Left renal pelvis (tissue), 4 donors: ENCODE results near the gene ARHGEF37. TPM values are rescaled to one million over a fixed set of nuclear protein-coding genes. Genes with fewer than 3 reads are reported as not detected.
"Not testable (repeated sequence)": the region's sequence is repeated elsewhere in the genome, so short reads cannot be mapped to it uniquely, and the experiment has no call there.

Experiments used
- DNase-seq, 4 donors: peaks; one replicate each; pipeline ENCODE4 v3.0.0-alpha.2; 2013; ENCODE audit warnings: low read depth in 4 of 4, low spot score in 3 of 4
- polyA plus RNA-seq, 4 donors: library from polyadenylated mRNA; unstranded; fragments of 120-200 nt; gene quantifications; one replicate each; pipeline ENCODE4 v1.2.1, GENCODE V29; 2013; ENCODE audit not compliant: insufficient read length in 4 of 4

ARHGEF37 gene, protein sequence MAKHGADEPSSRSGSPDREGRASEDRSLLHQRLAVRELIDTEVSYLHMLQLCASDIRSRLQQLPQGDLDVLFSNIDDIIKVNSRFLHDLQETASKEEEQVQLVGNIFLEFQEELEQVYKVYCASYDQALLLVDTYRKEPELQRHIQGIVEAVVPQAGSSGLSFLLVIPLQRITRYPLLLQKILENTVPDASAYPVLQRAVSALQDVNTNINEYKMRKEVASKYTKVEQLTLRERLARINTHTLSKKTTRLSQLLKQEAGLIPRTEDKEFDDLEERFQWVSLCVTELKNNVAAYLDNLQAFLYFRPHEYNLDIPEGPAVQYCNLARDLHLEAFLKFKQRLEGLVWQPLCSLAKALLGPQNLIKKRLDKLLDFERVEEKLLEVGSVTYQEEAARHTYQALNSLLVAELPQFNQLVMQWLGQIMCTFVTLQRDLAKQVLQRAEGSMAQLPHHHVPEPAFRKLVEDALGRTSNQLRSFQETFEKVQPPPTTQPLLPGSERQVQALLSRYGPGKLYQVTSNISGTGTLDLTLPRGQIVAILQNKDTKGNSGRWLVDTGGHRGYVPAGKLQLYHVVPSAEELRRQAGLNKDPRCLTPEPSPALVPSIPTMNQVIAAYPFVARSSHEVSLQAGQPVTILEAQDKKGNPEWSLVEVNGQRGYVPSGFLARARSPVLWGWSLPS
- polyA plus RNA-seq: 1 to 10 TPM; 5.4 to 6.8 (median 5.9) TPM

DNA sequence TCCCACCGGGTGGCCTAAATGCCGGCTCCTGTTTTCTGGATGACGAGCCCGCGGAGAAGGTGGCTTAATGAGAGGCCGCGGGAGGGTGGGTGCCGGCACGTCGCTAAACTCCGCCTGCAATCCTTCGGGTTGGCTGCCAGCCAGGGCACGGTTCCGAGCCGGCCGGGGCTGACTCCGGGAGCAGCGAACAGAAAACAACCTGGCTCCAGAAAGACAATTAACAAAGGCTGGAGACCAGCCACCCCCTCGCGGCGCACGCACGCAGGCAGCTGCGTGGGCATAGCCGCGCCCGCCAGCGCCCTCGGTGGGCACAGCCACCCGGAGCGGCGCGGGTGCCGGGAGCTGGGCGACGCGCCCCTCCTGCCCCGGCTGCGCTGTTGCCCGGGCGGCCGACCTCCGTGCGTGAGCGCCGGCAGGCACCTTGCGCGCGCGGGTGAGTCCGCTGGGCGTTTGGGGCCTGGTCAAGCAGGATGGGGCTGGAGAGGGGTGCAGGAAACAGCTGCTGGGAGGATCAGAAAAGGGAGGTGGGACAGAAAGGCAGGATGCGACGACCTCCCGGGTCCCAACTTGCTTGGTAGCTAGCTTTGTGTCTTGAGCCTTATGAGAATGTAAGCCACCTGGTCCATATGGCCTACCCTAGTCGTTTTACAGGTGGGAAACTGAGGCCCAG lies at the start of gene ARHGEF37:
Gene ARHGEF37 (plus strand): TSS at position 307 of the 670 bp plus-strand sequence. CDS start 16,272 bp downstream, outside the sequence.
- DNase-seq: peak in 1 of 4 donors; percentile 48

DNA sequence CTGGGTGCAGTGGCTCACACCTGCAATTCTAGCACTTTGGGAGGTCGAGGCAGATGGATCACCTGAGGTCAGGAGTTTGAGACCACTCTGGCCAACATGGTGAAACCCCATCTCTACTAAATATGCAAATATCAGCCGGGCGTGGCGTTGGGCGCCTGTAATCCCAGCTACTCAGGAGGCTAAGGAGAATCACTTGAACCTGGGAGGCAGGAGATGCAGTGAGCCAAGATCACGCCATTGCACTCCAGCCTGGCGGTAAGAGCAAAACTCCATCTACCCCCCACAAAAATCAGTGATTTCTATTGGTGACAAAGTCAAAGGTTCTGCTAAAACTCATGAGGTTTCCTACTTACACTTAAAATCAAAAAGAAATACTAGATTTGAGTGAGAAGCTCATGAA lies 48.9 kb upstream of the ARHGEF37 start:
- no peak for DNase-seq

DNA sequence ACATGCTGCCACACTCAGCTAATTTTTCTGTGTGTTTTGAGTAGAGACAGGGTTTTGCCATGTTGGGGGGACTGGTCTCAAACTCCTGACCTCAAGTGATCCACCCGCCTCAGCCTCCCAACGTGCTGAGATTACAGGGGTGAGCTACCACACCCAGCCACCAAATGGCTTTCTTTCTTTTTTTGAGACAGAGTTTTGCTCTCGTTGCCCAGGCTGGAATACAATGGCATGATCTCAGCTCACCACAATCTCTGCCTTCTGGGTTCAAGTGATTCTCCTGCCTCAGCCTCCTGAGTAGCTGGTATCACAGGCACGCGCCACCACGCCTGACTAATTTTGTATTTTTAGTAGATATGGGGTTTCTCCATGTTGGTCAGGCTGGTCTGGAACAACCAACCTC lies 45.5 kb upstream of the ARHGEF37 start:
- not testable (repeated sequence) for DNase-seq

DNA sequence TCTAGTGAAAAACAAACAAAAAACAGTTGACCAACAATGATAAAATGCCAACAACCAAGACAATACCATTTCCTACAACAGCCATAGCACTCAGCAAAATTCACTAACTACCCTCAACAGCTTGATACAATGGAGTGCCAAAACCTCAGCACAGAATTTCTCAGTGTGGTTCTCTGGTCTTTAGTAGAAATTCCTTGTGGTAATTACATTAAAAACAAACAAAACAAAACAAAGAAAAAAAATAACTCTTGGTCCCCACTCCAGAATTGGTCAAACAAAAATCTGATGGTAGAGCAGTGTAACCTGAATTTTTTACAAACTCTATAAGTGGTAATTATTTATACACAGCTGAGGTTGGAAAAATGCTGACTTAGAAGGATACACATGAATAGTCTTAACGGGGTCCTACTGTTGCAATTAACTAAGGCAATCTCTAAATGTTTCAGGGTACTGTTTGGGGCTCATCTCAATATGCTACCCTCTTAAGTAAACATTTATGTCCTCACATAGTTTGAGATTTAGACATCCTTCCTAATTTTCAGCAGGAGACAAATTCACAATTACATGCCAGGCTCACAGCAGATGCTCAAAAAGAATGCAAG lies 43.8 kb upstream of the ARHGEF37 start:
- no peak for DNase-seq

DNA sequence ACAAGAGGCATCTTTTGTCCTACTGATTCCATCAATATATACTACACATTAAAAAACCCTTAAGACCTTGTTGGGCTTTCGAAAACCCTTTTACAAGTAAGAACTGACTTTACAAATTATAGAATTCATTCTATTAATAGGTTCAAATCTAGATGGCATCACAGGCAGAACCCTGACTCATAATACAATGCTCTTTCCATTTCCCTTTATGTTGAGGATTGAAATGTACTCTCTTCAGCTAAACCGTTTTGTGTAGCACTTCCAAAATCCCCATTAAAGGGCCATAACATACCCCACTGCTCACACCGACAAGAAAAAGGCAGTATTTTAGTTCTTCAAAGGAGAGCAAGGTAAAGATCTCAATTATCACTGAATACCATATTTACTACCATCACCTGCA lies 41.2 kb upstream of the ARHGEF37 start:
- DNase-seq: no peak

DNA sequence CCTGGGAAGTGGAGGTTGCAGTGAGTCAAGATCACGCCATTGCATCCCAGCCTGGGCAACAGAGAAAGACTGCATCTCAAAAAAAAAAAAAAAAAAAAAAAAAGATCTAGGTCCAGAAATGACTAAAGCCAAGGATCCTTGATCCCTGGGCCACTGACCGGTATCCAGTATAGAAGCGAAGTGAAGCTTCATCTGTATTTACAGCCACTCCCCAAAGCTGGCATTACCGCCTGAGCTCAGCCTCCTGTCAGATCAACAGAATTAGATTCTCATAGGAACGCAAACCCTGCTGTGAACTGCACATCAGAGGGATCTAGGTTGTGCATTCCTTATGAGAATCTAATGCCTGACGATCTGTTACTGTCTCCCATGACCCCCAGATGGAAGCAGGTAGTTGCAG lies 39.4 kb upstream of the ARHGEF37 start:
- DNase-seq: no peak

DNA sequence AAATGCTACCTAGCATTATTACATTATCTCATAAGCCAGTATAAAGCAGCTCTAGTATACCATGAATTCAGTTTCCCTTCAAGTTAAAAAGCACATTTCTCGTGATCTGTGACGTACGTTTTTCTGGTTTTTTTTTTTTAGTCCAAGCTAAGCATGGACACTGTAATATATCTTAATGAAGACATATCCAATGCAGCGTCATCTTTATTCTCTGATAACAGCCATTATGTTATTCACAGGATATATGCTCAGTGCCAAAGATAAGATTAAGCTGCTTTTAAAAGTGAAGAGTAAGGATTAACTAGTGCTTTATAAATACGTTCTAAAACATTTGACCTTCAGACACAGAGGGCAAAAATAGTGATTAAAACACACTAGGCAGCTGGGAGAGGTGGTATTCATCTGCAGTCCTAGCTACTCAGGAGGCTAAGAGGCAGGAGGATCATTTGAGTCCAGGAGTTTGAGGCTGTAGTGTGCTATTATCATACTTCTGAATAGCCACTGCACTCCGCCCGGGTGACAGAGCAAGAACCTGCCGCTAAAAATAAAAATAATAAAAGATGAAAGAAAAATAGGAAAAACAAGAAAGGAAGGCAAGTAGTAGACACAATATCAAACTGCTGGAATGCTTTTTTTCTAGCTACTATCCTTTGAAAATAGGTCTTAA lies 37.8 kb upstream of the ARHGEF37 start:
- no peak for DNase-seq

DNA sequence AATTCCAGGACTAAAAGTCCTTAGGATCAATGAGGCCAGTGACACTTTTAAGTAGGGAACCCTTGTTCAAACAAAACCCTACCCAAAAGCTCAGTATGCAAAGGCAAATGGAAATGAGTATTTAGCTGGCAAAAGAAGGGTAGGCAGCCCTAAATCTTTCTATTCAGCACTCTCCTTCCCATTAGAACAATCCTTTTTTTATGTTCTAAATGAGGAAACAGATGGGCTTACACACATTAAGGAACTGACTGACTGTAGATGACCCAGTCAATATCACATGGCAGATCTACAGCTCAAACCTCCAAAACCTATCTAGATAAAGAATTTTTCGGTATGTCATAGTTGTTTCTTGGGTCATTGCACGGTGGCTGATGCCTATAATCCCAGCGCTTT lies 37.3 kb upstream of the ARHGEF37 start:
- no peak for DNase-seq

DNA sequence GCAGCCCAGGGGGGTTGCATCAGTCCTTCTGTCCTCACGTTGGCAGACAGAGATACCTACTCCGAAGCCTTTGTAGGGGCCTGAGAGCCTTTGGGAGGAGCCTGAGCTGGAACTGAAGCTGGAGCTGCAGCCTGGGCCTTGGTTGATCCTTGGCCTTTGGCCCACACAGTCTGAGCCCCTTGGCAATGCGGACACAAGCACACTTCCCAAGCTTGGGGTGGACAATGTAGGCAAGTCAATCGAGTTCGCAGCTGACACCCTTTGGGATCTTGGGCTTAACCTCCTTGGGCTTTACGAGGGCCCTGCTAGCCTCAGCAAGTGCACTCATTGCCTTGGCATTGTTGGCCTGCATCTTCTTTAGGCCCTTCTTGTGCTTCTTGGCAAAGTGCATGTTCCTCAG lies 36.0 kb upstream of the ARHGEF37 start:
- DNase-seq: no peak

DNA sequence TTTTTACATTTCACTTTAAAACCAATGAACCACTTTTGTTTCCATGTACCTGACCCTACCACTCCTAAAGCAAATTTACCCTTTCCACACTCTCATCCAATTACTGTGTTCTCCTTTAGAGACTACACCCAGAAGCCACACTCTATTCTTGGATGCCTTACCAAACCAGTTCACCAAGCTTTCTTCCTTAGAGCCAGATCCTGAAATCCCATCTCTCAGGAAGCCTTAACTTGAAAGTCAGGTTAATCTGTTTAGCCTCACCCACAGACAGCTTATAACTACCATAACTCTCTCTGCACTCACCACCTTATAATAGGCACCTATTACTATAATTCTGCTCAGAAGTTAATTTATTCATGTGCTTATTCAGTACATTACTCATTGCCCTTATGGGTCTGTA lies 34.3 kb upstream of the ARHGEF37 start:
- no peak for DNase-seq

DNA sequence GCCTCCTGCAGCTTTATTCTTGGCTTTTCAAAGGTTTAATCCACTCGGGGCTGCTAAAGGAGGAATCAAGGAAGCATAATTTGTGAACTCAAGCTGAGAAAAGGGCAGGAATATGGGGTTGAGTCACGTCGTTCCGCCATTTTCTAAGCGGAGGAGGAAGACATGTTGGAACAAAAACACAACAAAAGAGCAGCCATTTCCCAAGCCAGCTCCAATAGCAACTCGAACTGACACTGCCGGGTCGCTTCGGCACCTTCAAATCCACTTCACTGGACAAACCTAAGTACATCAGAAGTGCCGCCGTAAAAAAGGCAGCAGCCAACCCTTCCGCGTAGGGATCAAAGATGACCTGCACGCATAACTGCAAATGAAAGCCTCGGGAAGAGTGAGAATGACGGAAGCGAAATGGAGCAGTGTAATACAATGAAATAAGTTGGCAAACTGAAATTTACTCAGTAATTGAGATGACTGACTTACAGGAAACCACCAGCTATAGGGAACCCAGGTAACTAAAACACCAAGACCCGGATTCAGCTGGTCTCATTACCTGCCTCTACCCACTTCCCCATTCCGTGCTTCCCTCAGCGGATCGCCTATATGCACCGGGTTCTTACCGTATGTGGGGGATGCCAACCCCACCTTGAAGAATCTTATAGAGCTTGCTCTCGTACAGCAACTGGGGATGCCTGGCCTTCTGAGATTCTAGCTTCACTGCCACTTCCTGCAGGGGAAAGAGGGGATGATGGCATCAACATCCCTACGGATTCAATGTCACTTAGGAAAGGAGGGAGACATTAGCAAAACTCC lies 31.6 kb upstream of the ARHGEF37 start:
- DNase-seq: no peak

DNA sequence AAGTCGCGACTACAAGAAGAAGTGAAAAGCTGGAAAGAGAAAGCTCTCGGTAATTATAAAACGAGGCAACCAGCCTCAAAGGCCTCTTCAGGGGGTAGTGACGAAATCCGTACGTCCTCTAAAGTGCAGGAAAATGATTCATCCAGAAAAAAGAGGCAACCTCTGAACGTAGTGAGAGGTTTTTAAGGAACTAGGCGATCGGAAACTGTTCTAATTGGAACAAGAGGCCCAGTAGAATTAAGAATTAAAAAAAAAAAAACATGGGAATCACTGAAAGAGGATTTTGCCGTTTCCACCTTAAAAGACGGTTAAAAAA lies 31.1 kb upstream of the ARHGEF37 start:
- DNase-seq: no peak

DNA sequence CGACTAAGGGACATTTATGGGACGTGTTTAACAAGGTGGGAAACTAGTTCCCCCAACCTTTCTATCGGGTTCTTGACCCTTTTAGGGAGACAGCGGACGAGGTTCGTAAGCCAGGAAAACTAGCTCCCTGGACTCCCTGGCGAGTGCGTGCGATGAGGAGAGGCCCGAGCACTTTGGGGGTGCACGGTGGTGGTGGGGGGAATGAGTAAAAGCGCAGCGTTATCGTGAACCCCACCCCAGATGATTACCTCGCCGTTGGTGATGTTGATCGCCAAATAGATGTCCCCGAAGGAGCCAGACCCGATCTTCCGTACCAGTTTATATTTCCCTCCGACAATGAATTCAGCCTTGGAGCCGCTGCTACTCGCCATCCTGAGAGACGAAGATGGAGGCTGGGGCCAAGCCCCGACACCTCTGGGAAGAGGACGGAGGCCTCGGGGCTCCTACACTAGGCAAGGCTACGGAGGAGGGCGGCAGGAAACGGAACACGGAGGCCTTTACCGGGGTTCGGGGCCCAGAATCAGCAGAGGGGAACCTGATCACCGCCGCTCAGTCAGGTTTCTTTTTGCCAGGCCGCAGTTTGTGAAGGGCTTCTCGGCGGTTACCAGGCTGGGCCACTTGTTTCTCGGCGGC lies 30.6 kb upstream of the ARHGEF37 start:
- DNase-seq: no peak

DNA sequence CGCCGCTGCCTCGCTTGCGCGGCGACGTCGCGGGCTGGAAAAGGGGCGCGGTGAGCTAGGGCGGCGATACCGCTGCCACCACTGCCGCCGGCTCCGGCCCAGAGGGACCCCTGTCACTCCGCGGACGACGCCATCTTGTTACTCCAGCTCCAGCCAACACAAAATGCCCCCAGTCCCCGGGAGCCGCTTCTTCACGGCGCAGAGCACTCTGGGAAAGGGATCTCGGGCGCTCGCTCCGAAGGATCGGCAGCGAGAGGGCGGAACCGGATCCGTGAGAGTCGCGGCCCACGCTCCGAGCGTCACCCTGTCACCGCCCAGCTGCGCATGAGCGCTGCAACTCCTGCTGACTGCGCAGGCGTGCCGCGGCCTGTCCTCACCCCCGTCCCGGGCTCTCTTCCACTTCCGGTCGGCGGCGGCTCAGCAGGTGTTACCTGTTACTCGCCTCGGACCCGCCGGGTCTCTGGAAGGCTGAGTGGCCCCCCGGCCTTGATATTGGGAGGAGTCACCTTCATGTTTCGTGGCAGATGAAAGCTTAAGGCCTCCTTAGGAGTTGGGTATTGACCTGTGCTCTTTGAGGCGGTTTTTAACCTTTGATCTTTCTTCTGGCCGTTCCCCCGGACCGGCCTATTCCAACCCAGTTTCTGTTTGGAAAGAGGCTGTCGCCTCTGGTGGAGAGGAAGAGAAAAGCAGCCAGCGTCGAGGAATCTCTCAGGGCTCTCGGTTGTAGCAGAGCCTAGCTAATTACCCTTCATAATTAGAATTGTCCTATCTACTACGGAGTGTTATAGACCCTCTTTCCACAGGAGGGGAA lies 29.9 kb upstream of the ARHGEF37 start, which contains the start of gene CSNK1A1:
Gene CSNK1A1 (minus strand): TSS at position 213 of the 811 bp plus-strand sequence. CDS start 475 bp downstream, outside the sequence.
- peak; percentile 96 to 98 (median 96) for DNase-seq

DNA sequence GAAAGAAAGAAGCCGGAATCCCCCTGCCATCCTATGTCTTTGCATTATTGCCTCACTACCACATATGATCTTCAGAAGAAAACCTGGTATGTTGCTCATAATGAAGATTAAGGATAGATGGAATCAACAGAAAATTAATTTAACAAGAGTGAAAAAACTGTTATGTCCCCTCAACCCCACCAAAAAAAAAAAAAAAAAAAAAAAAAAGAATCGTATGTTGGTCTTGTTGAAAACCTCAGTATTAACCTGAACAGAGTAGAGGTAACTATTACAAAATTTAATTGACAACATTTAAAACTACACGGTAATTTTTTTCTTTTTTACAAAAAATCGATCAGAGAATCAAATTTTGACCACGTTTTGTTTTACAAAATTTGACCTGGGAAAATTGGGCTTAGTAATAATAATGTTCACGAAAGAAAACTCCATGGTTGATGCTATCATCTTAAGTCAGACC lies 29.2 kb upstream of the ARHGEF37 start:
- no peak for DNase-seq

DNA sequence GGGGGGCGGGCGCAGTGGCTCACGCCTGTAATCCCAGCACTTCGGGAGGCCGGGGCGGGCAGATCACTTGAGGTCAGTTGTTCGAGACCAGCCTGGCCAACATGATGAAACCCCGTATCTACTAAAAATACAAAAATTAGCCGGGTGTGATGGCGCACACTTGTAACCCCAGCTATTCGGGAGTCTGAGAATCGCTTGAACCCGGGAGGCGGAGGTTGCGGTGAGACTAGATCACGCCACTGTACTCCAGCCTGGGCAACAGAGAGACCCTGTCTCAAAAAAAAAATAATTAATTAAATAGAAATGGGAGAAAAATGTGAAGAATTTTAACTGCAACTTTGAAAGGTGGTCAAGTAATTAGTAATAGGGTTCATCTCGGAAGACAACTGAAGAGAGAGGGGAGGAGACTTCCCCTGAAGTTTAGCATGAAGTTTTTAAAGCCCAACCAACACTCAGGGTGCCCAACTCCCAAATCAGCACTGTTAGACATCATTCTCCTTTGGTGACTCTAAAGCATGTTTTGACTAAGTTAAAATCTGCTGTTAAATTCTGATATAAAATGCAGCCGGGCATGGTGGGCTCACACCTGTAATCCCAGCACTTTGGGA lies 28.6 kb upstream of the ARHGEF37 start:
- DNase-seq: no peak

DNA sequence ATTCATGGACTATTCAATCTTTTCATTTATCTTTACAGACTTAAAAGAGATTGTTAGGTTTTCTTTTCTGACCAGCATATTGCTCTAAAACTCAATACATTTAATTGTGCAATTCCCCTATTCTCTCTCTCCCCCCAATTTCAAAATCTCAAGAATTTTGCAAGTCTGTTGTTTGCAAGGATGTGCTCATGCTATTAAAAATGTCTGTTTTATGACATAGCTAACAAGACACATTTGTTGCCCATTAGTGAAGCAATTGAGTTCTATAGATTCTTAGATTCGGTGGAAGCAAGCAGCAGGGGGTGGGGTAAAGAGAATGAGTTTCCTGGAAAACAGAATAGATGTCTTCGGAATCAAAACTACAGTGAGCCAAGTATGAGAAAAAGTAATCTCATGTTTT lies 21.6 kb upstream of the ARHGEF37 start:
- DNase-seq: no peak

DNA sequence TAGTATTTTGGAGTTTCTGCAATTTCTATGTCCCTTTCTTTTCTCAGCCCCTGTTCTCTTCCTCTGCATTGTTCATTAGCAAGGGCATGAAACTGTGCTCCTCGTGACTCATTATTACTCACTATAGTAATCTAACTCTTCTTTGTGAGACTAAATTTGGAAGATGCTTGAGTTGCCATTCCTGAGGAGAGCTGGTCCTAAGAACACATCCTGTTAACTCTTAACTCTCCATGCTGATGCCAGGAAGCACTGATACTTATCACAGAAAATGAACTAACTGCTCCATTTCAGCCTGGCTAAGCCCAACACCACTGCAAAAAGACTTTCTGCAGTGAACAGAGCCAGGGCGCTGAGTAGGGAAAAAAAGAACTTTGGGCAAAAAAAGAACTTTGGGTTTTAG lies 19.4 kb upstream of the ARHGEF37 start:
- no peak for DNase-seq
